HepG2 (cell line): ENCODE measurements around the gene PLEKHH3. TPM values are rescaled to one million over a fixed set of nuclear protein-coding genes. Genes with fewer than 3 reads are reported as not detected.

ENCODE experiments used
- ARID5B ChIP-seq: IDR thresholded peaks from 2 replicates; pipeline ENCODE4 v1.4.0; 2020; ENCODE audit warnings: mild to moderate bottlenecking, missing genetic modification reagents
- CHD4 ChIP-seq: fragments of 200-600 bp; sonication (generic); IDR thresholded peaks from 2 replicates; pipeline ENCODE4 v1.7.0; 2017; ENCODE audit warnings: mild to moderate bottlenecking, low read length, borderline replicate concordance
- DMTF1 ChIP-seq: sonication (generic); formaldehyde crosslinking; IDR thresholded peaks from 2 replicates; pipeline ENCODE4 v1.4.0; 2020; ENCODE audit warnings: mild to moderate bottlenecking, missing genetic modification reagents
- FOXA1 ChIP-seq, 2 experiments: fragments of 450-650 bp in 1 of 2; sonication (generic) in 1 of 2; formaldehyde crosslinking in 1 of 2; IDR thresholded peaks; 2 replicates each; pipeline versions ENCODE4 v1.4.0 to v1.6.1; 2016 to 2020; ENCODE audit warnings: missing genetic modification reagents in 1 of 2
- IRF1 ChIP-seq: sonication (generic); formaldehyde crosslinking; IDR thresholded peaks from 2 replicates; pipeline ENCODE4 v1.4.0; 2020; ENCODE audit warnings: low read depth, mild to moderate bottlenecking, missing genetic modification reagents
- IRX3 ChIP-seq: sonication (generic); formaldehyde crosslinking; IDR thresholded peaks from 2 replicates; pipeline ENCODE4 v1.8.1; 2023; ENCODE audit warnings: mild to moderate bottlenecking, low read depth, missing genetic modification reagents, borderline replicate concordance
- KDM2A ChIP-seq: sonication (generic); formaldehyde crosslinking; IDR thresholded peaks from 2 replicates; pipeline ENCODE4 v1.4.0; 2020; ENCODE audit warnings: low read depth, missing genetic modification reagents, borderline replicate concordance
- KDM5B ChIP-seq: sonication (generic); formaldehyde crosslinking; IDR thresholded peaks from 2 replicates; pipeline ENCODE4 v1.4.0; 2020; ENCODE audit warnings: missing genetic modification reagents, mild to moderate bottlenecking, borderline replicate concordance
- KDM6A ChIP-seq: IDR thresholded peaks from 2 replicates; pipeline ENCODE4 v1.6.1; 2016; ENCODE audit warnings: low read depth
- MLX ChIP-seq: IDR thresholded peaks from 2 replicates; pipeline ENCODE4 v1.6.1; 2016
- RFX1 ChIP-seq: fragments of 450-650 bp; IDR thresholded peaks from 2 replicates; pipeline ENCODE4 v1.6.1; 2017
- SRSF9 ChIP-seq: fragments of 200-400 bp; formaldehyde crosslinking; IDR thresholded peaks from 2 replicates; pipeline ENCODE4 v1.6.1; 2018; ENCODE audit warnings: borderline replicate concordance, mild to moderate bottlenecking, low read depth, low read length; ENCODE audit not compliant: insufficient read depth, poor library complexity, severe bottlenecking
- ZFY ChIP-seq: sonication (generic); formaldehyde crosslinking; IDR thresholded peaks from 2 replicates; pipeline ENCODE4 v1.4.0; 2020; ENCODE audit warnings: missing genetic modification reagents
- ZMAT5 ChIP-seq: sonication (generic); formaldehyde crosslinking; IDR thresholded peaks from 2 replicates; pipeline ENCODE4 v1.5.0; 2020; ENCODE audit warnings: mild to moderate bottlenecking, low read depth, missing genetic modification reagents, borderline replicate concordance
- ZNF263 ChIP-seq: sonication (generic); formaldehyde crosslinking; IDR thresholded peaks from 2 replicates; pipeline ENCODE4 v1.4.0; 2020; ENCODE audit warnings: missing genetic modification reagents
- ZNF546 ChIP-seq: sonication (generic); formaldehyde crosslinking; conservative IDR thresholded peaks from 2 replicates; pipeline ENCODE4 v1.8.1; 2023; ENCODE audit warnings: mild to moderate bottlenecking, missing genetic modification reagents
- ZNF570 ChIP-seq: sonication (generic); formaldehyde crosslinking; IDR thresholded peaks from 2 replicates; pipeline ENCODE4 v1.4.0; 2020; ENCODE audit warnings: mild to moderate bottlenecking, missing genetic modification reagents, borderline replicate concordance
- ZNF607 ChIP-seq: sonication (generic); formaldehyde crosslinking; IDR thresholded peaks from 2 replicates; pipeline ENCODE4 v1.5.1; 2020; ENCODE audit warnings: missing genetic modification reagents, mild to moderate bottlenecking, borderline replicate concordance
- ZNF704 ChIP-seq: sonication (generic); formaldehyde crosslinking; IDR thresholded peaks from 2 replicates; pipeline ENCODE4 v1.8.1; 2023; ENCODE audit warnings: mild to moderate bottlenecking, inconsistent platforms, moderate library complexity, missing genetic modification reagents, borderline replicate concordance
- polyA plus RNA-seq, 8 experiments: library from polyadenylated mRNA; depleted of rRNA in 3 of 8; stranded (reverse) in 7 of 8; unstranded in 1 of 8; fragments of >200 nt; fragmentation: Illumina TruSeq in 4 of 8; extraction: Trizol in 4 of 8; gene quantifications; 2 replicates each; pipeline versions ENCODE4 v1.2.1 to v1.2.3, GENCODE V29; 2011 to 2016; ENCODE audit warnings: low read depth in 4 of 8, missing spikeins in 1 of 8, mixed read lengths in 1 of 8; ENCODE audit not compliant: insufficient read depth in 1 of 8
- total RNA-seq, 5 experiments: library from RNA; depleted of rRNA; stranded (reverse); fragments of >200 nt; fragmentation: Illumina TruSeq; extraction: Trizol; gene quantifications; 2 replicates each; pipeline ENCODE4 v1.2.3, GENCODE V29; 2016; ENCODE audit warnings: low read depth in 1 of 5

The PLEKHH3 gene
- total and polyA plus RNA-seq, 2 of the 13 experiments (the other 11 are each of a cell fraction or from before 2014, with no cell fraction given): 6.0 to 19.9 TPM

GRCh38 chr17:42681976-42682721, 5.4 kb upstream of the PLEKHH3 start, which contains the start of gene CNTNAP1 (continued):
- peak; percentile 28; the same call in 1 of the 2 replicates for TF ChIP-seq MLX (CRISPR knock-in tag)
- TF ChIP-seq KDM2A (CRISPR knock-in tag): no peak; the same call in 1 of the 2 replicates
- no peak for TF ChIP-seq RFX1
- TF ChIP-seq IRF1 (CRISPR knock-in tag): 0 out of 2 replicates have a peak, but pooled peaks have one; percentile 34
- peak; percentile 76; the same call in 1 of the 2 replicates for TF ChIP-seq ZNF546 (CRISPR knock-in tag)
- TF ChIP-seq IRX3 (CRISPR knock-in tag): no peak
- TF ChIP-seq ZNF570 (CRISPR knock-in tag): no peak
- TF ChIP-seq ZNF704 (CRISPR knock-in tag): no peak
- TF ChIP-seq KDM6A (CRISPR knock-in tag): no peak
- TF ChIP-seq ZFY (CRISPR knock-in tag): no peak
- TF ChIP-seq ARID5B (CRISPR knock-in tag): peak; percentile 47
- TF ChIP-seq DMTF1 (CRISPR knock-in tag): no peak
- TF ChIP-seq ZNF263 (CRISPR knock-in tag): no peak
- peak; percentile 53; the same call in 1 of the 2 replicates for TF ChIP-seq CHD4
- TF ChIP-seq KDM5B (CRISPR knock-in tag): no peak
- no peak for TF ChIP-seq FOXA1 (IDR thresholded peaks at IDR 0.05)
- no peak for TF ChIP-seq FOXA1 (CRISPR knock-in tag; IDR thresholded peaks at IDR 0.05)
- no peak for TF ChIP-seq ZMAT5
- no peak for TF ChIP-seq SRSF9
- TF ChIP-seq ZNF607: peak; percentile 14; the same call in 1 of the 2 replicates
